Stimulated activated CD4-positive, alpha-beta T cell treated with anti-CD3 and anti-CD28 coated beads, Interleukin-4, amount 100 ng/mL, for 4 hours (primary cell): ENCODE results near the gene DIP2B.

ENCODE experiments used
- DNase-seq, 2 experiments: peaks; one replicate each; pipeline ENCODE4 v3.0.0-alpha.2; 2020

The DIP2B gene

GRCh38 chr12:50615145-50615906 is 110.5 kb downstream of the DIP2B start:
- no peak for DNase-seq

DNA sequence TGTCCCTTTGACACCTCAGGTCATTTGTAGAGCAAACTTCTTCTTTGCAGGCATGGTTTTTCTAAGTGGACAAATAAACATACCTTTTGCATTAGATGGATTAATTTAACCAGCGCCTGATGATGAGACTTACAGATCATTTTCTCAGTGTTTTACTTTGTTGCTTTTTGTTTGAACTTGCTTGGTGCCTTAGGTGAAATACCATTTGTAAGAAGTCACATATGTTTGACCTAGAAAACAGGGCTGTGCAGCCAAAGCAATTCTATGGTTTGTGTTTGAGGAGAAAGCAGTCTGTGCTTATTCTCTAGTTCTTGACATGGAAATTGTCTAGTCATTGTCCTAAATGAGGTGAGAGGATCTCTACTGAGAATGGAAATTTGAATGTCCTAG is 111.1 kb downstream of the DIP2B start:
- no peak for DNase-seq

DNA sequence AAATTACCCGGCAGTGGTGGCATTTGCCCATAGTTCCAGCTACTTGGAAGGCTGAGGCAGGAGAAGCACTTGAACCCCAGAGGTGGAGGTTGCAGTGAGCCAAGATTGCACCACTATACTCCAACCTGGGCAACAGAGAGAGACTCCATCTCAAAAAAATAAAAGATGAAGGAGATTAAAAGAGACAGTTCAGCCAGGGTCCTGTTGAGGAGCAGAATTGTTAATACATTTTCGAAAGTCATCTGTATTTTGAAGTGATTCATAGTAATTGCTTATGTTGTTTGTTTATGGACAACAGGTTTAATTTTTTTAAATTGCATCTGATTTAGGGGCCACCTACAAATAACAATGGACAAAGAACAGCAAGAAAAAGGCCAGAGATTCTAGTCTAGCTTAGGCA is 112.9 kb downstream of the DIP2B start:
- no peak for DNase-seq

DNA sequence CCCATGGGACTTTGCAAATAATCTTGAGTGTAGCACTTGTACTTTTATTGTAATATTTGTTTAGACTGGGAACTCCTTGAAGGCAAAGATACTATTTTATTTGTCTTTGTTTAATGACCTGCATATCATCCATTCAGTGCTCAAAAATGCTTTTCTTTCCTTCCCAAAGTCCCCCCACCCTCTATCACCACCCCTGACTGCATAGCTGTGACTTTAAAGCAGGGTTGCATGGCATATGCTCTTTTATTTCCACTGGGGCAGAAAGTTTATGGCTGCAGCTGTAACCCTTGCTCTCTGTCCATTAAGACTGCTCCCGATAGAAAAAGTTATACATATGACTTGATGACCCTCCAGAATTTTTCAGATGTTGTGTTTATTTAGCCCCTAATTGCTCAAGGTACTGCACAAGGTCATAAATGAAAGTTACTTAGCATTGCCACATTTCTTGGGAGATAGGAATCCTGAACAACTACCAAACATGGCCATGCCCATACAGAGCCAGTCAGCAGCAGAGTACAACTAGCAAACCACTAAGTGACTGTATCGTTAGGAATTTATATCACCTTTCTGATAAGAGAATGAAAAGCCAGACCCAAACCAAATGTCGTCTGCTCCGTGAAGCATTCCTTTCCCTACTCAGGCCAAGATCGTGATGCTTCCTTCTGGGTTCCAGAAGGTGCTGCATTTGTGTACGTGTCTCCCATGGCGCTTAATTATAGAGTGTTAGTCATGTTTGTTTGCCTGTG is 114.3 kb downstream of the DIP2B start:
- DNase-seq, result no peak

- DNase-seq, result no peak
Observed at GRCh38 chr12:50619610-50619958, 114.8 kb downstream of the DIP2B start.

DNA sequence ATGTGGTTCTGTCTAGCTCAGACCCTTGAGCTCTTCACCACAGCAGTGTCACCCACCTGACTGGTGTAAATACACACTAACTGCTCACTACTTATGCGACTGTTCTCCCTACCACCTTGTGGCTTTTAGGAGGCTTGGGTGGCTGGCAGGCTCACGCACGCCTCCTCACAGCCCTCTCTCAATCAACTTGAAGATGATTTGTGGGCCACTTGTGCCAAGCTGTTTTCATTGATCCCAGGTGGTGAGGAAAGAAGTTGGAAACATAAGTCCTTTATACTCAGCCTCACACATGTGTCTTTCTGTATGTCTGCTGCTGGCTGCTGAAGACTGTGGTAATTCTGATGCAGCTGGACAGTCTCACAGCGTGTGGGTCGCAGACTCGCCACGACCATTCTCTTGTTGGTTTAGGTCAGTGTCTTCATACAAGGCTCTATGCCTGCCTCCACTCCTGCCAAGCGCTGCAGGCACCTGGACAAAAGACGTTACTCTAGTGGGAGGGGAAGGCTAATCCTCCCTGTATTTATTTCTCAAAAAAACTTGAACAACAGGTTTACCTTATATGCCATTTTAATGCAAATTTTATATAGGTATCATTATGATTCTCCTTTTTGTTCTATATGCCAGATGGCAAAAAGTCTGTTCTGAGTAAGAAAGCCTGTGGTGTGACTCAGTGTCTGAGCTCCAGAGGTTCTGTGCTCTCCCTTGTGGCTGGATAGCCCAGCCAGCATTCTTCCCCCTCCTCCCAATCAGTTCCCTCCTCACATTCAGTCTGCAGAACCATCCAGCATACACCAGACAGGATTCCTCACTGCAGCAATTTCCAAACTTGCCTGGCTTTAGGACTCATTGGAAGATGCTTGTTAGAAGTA is 115.6 kb downstream of the DIP2B start:
- no peak for DNase-seq

- DNase-seq, result no peak
Observed at GRCh38 chr12:50620978-50621360, 116.2 kb downstream of the DIP2B start.

DNA sequence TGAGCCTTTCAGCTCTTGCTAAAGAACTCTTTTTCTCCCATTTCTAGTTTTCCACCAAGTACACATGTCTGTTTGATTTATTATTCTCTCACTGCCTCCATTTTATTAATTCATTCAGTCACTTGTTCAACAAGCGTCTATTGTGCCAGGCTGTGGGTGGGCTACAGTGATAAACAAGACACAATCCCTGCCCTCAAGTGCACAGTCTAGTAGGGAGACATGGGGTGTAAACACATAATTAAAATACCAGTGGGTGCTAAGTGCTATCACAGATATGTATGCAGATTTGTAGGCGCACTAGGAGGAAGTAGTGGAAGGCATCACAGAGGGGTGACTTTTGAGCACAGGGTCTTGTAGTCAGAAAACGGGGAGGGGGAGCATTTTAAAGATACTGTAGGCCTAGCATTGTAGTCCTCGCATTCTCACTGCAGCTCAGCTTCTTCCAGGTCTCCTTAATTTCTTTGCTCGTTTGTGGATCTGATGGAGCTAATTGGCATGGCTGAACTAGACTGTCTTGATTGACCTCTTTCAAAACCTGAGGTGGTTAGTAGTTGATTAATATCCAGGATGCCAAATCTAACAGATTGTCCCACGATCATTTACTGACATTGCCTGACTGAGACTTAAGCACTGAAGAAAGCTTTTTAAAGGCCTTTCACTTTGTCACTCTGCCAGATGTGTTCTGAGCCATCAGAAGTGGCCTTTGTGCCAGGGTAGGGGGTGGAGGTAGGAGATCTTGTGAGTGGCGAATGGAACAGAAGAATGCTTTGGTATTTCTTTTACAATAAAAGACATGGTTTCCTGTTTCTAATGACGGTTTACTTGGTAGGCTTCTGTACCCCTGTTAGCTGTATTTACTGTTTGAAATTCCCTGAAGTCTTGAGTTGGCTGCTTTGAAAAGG is 116.9 kb downstream of the DIP2B start:
- no peak for DNase-seq

- no peak for DNase-seq
Observed at GRCh38 chr12:50625029-50625925, 120.5 kb downstream of the DIP2B start.

GRCh38 chr12:50626026-50626425 is 121.2 kb downstream of the DIP2B start:
- DNase-seq, result no peak

DNA sequence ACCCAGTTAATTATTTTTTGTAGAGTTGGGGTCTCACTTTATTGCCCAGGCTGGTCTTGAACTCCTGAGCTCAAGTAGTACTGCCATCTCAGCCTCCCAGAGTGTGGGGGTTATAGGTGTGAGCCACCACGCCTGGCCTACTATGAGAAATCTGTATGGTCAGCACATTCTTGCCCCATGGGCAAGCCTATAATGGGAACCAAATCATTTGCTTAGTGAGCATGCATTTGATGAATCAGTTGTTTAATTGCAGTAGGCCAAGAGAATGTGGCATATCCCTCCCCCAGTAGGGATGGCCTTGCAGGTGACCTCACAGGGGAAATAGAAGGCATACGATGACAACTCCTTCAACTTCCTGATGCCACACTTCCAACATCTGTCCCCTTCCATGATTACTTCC is 122.7 kb downstream of the DIP2B start:
- DNase-seq, result no peak

- no peak for DNase-seq
Observed at GRCh38 chr12:50628394-50628793, 123.6 kb downstream of the DIP2B start.

- no peak for DNase-seq
Observed at GRCh38 chr12:50633955-50634354, 129.2 kb downstream of the DIP2B start.

DNA sequence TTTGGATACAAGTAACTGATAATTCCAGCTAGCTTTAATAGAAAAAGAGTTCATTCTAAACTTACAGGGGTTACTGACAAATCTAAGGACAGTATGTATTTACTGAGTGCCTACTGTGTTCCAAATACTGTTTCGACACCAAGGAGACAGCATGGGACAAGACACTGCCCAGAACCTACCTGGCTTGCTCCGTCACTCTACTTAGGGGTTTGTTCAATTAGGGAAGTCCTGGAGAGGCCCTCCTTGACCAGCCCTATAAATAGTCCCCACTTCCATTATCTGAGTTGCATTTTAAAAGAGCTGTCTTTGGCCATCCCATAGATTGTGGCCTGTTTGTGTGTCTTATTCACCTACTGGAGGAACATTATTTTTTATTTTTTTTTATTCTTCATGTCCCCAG is 129.6 kb downstream of the DIP2B start:
- DNase-seq, result no peak

GRCh38 chr12:50635364-50635763 is 130.6 kb downstream of the DIP2B start:
- no peak for DNase-seq

DNA sequence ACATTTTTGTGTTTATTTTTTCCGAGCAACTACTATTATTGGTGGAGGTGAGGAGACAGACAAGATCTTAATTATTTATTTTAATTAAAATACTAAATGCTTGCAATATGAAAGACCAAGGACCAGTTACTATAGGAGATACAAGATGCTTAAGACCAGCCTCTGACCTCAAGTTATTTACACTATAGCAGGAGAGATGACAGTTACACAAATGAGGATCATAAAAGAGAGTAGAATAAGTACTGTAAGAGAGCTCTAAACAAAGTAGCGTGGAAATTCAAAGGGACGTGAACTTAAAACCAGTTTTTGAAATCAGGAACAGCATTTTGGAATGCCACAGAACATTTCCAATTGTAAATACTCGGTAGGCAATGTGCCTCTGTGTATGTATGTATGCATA is 131.1 kb downstream of the DIP2B start:
- DNase-seq, result no peak

DNA sequence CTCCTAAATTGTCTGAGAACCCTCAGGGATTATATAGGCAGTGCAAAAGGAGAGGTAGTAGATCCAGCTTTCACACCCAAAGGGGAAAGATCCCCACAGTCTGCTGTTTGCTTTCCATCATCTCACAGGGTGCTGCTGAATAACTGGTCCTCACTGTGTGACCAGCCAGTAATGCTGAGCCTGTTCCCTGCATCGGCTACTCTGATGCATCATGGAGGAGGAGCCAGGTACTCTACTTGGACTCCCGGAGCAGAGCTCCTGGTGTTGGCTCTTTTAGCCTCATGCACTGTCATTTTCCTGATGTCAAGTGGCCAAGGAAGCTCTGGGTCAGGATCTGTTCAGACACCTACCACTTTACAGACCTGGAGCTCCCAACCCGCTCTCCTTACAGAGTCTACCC is 131.7 kb downstream of the DIP2B start:
- DNase-seq, result no peak

- DNase-seq, result no peak
Observed at GRCh38 chr12:50637870-50638481, 133.2 kb downstream of the DIP2B start.

DNA sequence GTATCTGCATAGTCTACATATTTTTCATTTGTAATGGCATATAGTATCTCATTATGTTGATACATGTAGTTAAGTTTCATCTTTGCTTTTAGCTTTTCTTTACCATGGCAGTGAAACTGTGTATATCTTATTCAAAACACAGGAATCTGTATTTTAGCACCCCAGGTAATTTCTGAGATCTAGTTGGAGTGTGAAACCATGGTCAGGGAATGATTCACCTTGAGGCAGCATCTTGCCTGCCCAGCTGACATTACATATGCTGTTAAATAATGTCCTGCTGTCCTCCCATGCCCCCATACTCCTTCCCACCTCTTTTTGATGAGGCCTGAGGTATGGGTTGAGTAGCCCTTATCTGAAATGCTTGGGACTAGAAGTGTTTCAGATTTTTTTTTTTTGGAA is 133.7 kb downstream of the DIP2B start:
- DNase-seq, result no peak

DNA sequence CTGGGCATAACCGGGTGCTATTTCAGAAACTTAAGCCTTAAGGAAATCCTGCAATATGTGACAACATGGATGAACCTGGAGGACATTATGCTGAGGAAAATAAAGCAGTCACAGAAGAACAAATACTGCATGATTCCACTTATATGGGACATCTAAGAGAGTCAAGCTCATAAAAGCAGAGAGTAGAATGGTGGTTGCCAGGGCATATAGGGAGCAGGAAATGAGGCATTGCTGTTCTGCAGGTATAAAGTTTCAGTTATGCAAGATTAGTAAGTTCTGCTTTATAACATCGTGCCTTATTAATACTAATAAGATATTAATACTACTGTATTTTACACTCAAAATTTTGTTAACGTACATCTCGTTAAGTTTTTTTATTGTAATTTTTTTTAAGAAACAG is 134.9 kb downstream of the DIP2B start:
- no peak for DNase-seq

- DNase-seq, result no peak
Observed at GRCh38 chr12:50640321-50640939, 135.6 kb downstream of the DIP2B start.
